OCI-LY1 (cell line): ENCODE measurements around the gene PCA3.

ENCODE experiments used
- EZH2 ChIP-seq: fragments of 200-600 bp; sonication (generic), shearing (Covaris generic); IDR thresholded peaks from 2 replicates; pipeline ENCODE4 v1.8.0; 2017; ENCODE audit warnings: borderline replicate concordance, mixed run types, mild to moderate bottlenecking, antibody characterized with exemption, low read length, moderate library complexity, mixed read lengths
- TF ChIP-seq, protein P1 (sequence below): fragments of 200-600 bp; sonication (generic), shearing (Covaris generic); IDR thresholded peaks from 2 replicates; pipeline ENCODE4 v1.5.1; 2017; ENCODE audit warnings: mild to moderate bottlenecking, antibody characterized with exemption, low read length, moderate library complexity, mixed read lengths

DNA sequence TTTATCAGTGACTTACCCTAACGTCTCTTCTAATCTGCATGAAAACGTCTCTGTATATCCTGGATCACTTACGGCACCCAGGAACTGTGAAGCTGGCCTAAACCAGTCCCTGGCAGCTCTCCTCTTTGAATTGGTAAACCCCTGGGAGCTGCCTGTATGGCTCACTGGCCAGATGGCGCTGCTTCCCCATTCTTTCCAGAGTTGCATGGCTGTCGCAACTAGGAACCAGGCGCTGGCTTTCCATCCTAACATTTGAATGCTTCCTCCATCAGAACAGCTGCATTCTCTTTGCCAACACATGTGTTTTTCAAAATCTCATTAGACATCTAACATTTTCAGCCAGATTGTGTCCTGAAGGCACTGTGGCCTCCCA, 8.0 kb upstream of the PCA3 start:
- TF ChIP-seq, protein P1, sequence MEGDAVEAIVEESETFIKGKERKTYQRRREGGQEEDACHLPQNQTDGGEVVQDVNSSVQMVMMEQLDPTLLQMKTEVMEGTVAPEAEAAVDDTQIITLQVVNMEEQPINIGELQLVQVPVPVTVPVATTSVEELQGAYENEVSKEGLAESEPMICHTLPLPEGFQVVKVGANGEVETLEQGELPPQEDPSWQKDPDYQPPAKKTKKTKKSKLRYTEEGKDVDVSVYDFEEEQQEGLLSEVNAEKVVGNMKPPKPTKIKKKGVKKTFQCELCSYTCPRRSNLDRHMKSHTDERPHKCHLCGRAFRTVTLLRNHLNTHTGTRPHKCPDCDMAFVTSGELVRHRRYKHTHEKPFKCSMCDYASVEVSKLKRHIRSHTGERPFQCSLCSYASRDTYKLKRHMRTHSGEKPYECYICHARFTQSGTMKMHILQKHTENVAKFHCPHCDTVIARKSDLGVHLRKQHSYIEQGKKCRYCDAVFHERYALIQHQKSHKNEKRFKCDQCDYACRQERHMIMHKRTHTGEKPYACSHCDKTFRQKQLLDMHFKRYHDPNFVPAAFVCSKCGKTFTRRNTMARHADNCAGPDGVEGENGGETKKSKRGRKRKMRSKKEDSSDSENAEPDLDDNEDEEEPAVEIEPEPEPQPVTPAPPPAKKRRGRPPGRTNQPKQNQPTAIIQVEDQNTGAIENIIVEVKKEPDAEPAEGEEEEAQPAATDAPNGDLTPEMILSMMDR, result peak; percentile 20; the same call in 1 of the 2 replicates
- TF ChIP-seq EZH2, result no peak
